SIG-M5 treated with dmso at 0.1 percent for 504 hours (cell line): ENCODE results near the gene HS1BP3.

Experiments used
- DNase-seq: peaks from one replicate; lab custom pipeline; 2025; ENCODE audit not compliant: unreplicated experiment; lab: John Stamatoyannopoulos, UW

HS1BP3 gene

DNA sequence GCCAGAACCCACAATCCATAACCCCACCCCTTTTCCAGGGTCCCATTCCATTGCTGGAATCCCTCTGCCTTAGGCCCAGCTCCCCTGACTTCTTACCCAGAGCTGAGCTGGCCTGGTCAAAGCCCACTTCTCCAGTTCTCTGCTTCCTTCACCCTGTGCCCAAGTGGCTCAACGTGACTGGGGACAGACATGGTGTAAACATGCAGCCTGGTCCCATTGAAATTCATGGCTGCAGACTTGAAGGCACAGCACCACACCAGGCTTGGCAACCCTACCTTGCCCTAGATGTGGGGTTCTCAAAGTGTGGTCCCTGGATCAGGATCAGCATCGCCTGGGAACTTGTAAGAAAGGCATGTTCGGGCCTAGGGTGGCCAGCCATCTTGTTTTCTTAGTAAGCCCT is 3.7 kb downstream of the HS1BP3 start:
- DNase-seq, result no peak

DNA sequence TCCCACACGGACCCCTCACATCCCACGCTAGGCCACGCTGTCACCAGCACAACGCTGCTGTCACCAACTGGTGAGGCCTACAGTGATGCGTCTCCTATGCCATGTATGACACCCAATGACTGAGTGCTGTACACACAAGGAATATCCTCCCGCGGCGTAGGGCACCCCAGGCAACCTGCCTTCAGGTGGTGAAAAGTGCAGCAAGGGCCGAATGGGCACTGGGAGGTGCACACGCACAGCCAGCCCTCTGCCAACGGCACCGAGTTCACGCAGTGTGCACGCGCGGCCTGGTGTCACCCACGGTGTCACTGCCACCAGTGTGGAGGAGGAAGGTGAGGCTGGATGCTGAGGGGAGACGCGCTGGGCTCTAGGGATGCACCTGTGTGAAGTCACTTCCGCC is 4.5 kb downstream of the HS1BP3 start:
- no peak for DNase-seq

DNA sequence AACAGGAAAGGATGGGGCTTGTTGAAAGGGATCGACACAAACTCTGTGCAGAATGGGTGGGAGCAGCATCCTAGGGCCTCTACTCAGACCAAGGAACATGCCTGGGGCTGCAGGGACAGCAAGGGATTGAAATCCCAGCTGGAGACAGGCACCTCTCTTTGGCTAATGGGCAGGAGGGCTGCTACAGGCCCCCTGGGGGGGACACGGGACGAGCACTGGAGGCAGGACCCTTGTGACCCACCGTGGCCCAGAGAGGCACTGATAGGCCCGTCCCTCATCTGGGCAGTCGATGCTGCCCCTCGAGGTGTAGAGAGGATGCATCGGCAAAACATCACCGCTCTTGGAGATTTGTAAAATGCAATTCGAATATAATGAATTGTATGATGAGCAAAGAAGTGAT is 5.1 kb downstream of the HS1BP3 start:
- DNase-seq, result no peak

DNA sequence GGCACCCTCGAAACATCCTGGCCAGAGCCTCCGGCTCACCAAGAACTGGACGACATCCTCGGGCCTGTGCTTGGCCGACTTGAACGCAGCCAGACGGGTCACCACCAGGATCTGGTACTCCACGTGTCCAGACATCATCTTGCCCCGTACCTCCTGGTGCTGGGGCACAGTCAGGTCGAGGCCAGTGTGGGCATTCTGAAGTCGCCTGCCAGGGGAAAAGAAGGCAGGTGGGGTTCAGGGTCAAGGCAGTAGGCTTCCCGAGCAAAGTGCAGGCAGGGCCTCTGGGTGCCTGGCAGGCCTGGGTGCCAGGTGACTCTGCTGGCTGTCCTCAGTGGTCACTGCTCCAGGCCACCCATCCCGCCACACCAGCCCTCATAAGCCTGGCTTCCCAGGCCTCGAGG is 5.6 kb downstream of the HS1BP3 start:
- DNase-seq, result no peak

DNA sequence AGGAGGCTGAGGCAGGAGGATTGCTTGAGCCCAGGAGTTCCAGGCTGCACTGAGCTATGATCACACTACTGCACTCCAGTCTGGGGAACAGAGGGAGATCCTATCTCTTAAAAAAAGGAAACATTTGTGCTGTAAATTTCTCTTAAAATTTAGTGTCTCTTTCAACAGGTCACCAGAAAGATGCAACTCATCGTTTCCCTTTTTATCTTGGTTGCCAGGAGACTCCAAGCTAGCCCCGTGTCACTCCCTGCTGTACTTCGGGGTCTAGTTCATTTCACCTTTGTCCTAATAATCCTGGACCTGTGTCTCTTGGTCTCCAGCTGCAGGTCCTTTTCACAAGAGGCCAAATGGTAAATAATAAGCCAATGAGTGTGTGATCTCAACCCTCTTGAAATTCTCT is 7.1 kb downstream of the HS1BP3 start:
- DNase-seq, result no peak

DNA sequence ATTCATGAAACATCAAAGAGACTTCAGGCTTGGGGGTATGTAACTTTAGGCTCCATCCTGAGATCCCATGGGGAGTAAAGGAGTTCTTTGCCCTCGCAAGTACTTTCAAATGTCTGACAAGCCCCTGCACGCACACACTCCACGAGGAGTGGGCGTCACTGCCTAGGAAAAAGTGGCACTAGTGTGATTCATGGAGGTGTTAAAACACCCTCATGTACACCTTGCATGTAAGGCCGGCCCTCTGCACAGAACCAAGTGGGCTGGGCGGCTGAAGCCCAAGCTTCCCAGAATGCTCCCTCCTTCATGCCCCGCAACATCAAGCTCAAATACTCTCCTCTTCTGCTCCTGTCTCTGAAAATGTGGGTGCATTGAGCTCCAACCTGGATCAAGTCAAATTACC is 7.8 kb downstream of the HS1BP3 start:
- no peak for DNase-seq

DNA sequence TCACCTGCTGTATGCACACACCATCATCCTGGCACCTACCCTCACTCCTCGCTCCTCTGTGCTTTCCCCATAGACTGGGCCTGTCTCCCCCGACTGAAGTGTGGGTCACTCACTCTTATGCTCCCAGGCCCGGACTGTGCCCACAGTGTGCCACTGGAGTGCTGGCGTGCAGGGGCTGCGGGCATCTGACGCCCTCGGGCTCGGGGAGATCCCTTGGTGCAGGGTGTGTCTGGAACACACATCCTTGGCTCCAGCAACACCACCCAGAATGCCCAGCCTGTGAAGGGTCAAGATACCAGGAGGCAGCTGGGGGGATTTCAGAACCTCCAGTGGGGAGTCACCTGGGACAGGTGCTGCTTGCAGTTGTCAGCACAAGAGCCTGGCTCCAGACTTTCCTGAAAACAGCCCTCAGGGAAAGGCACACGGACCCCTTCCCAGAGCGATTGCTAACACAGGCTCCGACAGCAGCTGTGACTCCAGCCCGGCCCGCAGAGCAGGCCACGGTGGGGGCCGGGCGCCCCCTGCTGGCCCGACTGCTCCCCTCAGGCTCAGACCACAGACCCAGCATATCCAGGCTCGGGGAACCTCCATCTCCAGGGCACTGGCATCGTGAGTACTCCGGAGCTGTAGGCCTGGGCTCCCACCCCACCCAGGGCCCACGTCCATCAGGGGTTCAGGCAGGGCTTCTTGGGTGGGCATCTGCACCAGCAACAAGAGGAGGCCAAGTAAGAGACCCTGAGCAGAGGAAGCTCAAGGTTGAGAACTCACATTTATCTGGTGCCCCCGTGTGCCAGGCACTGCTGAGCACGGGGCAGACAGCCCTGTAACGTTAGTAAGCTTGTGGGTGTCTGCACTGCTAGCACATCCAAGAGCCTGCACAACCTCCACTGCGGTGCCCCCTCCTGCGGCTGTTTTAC is 8.6 kb downstream of the HS1BP3 start:
- peak; percentile 51 for DNase-seq

DNA sequence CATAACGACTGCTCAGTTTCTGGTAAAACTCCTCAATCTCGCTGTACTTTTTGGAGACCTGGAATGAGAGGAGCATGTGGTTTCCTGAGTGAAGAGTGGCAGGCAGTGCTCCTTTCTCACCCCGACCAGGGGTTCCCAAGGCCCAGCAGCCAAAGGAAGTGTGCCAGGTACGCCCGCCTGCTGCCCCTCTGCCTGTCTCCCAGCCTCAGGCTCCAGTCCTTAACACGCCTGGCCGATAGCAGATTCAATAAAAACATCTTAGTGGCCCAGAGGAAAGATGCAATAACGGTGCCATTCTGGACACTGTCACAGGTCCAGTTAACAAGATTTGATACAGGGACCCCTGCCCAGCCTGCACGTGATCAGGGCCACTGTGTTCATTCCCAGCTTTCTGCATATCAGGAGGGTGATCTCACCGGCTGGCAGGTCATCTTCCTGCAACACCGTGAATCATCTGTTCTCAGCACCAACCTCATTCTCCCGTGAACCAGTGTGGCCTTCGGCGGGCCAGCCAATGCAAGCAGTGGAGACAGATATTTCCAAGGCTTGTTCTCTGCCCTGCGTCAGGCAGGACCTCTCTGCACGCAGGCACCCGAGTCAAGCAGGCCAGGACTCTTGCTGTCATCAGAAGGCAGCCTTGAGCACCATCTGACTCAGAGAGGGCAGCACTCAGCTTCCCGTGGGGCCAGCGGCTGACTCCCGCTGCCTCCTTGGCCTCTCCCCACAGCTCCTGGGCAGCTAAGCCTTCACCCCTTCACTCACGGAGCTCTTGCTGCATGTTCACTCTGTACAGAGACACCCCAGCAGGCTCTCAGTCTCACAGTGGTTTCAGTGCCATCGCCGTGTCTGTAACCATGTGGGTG is 9.5 kb downstream of the HS1BP3 start:
- DNase-seq, result no peak

DNA sequence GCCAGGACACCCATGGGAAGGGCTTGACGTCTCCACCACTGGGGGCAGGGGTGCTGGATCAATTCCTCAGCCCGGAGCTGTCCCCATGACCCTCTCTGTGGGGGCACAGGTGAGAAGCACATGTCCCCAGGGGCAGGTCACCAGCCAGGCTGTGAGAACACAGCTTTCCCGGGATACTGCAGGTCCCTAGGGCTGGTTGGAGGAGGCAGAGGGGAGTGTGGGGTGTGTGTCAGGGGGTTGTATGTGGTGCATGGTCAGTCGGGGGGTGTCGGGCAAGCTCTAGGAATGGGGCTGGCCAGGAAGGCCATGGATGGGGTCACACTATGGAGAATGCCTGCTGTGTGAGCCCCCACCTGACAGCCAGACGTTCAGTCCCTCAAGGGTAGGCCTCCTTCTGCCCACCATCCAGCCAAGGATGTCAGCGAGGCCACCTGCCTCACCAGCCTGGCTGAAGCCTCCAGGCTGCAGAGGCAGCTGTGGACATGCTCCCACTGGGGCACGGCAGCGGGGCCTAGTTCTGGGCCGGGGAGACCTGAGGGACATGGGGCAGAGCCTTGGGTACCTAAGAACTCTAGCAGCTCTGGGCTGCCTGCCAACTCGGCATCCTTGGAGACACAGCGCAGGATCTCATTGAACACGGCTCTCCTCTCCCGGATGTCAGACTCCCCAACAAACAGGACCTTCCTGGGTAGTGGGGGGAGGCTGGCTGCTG is 10.3 kb downstream of the HS1BP3 start:
- DNase-seq, result no peak

DNA sequence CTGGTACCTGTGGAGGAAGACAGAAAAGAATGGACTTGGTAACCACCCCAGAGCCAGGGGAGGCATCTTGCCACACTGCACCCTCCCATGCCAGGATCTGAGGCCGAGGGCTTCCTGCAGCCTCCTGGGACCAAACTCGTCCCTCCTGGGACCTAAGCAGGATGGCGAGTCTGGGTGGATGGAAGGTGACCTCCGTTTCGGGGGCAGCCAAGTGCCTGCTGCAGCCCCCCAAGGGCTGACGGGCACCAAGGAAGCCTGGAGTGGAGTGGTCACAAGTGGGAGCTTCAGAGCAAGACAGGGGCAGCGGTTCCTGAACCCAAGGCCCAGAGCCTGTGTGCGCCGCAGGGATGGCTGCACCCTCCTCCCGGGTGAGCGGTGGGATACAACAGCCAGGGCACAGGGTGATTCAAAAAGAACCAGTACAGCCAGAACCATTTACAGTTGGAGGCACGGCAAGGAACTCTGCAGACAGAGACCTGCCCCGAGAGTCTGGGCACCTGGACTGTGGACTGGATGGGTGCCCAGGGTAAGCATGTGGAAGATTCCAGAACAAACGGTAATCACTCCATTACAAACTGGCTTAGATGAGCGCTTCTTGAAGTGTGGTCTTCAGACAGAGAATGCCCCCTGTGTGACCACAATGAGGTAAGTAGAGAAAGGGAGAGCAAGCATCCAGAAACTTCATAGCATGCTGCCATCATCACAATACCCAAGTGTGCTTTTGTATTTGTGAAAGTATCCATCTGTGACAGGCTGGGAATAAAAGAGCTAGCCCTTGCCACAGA is 12.1 kb downstream of the HS1BP3 start:
- no peak for DNase-seq

DNA sequence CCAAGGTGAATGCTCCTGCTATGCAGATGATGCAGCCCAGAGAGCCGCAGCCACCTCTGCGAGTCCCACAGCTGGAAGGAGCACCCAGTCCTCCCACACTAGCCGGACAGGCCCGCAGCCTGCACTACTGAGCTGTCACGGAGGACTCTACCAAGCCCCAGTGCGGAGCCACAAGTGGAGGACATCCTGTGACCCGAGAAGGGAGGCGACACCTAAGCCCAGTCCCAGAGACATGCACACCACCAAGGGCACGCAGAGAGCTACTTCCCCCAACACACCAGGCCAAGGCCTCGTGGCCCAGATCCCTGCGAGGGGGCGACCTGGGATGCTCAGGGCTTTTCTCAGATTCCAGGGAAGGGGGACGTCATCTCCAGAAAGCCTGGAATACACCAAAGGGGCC is 12.9 kb downstream of the HS1BP3 start:
- no peak for DNase-seq

DNA sequence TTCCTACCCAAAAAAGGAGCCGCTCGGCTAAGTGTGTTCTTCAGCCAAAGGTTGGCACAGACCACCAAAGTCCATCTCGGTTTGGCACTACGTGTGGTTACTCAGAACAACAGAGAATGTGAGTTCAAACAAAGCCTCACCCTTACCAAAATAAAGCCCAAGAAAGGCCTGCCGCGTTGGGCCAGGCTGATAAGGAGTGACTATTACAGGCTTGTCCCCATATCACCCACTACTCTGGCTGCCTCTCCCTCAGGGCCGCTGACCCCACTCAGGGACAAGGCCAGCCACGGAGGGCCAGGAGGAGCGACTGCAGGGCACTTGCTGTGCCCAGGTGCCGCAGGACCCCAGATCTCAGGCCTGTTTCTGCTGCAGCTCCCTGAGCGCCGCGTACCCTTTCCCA is 13.8 kb downstream of the HS1BP3 start:
- no peak for DNase-seq

DNA sequence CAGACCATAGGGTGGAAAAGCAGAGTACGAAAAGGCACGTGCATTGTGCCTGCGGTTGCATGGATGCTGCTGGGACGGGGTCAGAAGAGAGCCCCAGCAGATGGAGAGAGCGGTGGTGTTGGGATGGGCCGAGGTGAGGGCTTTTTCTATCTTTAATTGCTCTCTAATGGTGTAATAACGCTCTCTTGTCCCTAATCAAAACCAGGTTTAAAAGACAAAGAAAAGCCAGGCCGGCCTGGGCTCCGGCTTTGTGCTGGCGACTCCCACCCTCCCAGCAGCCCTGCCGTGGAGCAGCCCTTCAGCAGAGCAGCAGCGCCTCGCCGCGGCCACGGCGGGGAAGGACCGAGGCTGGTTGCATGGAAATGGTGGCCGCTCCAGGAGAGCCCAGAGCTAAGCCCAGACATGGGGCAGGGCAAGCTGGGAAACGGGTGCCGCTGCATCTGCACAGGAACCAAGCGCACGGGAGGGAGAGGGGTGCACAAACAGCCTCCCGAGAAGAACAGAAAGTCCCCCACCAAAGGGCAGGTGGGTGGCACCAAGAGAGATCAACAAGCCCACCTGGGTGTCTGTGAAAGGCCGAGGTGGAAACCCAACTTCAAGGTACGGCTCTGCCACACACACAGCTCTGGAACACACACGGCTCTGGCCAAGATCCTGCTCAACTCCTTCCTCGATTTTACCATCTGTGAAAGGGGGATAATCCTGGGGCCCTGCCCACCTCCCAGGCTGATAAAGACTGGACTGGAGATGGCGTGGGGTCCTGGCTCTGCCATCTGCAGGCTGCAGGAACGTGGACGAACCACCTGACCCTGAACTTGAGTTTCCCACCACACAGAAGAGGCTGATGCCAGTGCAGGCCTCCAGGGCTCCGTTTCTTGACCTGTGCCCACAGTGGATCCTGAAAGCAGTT is 15.0 kb downstream of the HS1BP3 start:
- peak; percentile 4 for DNase-seq

DNA sequence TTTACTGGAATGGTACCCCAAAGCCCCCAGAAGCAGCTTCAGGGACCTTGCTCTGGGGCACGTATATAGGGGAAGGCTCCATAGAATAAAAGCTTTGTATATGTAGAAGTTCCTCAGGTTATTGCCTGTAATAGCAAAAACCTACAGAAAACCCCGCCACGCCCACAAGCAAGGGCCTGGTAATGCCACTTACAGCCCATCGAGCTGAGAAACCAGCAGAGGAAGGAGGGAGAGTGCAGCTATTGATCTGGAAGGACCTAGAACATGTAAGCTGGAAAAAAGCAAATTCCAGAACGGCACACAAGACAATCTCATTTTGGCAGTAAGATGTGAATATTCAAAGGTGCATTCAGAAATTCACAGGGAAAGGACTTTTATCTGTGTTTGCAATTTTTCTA is 15.8 kb downstream of the HS1BP3 start:
- DNase-seq, result no peak

DNA sequence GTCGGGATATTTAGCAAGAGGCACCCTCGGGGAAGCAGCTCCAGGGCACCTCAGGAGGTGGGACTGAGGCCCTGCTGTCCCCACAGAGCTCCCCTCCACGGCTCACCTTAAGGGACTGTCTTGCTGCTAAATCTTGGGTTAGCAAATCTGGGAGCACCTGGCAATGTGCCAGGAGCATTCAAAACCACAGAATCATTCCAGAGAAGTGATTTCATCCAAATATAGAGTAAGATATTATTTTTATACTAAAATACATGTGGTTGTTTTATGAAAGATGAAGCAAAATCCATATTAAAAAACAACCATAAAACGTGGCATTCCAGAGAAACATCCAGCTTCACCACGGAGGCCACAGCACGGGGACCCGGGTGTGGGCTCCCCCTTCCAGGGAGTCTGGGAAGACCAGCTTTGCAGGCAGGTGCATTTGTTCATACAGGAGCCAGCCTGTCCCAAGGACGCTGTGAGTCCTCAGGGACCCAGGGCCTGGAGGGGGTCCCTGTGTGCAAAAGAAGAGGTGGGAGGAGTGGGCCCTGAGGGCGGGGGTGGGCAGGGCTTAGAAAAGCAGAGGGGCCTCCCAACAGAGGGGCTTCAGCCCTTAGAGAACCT is 16.3 kb downstream of the HS1BP3 start:
- no peak for DNase-seq

DNA sequence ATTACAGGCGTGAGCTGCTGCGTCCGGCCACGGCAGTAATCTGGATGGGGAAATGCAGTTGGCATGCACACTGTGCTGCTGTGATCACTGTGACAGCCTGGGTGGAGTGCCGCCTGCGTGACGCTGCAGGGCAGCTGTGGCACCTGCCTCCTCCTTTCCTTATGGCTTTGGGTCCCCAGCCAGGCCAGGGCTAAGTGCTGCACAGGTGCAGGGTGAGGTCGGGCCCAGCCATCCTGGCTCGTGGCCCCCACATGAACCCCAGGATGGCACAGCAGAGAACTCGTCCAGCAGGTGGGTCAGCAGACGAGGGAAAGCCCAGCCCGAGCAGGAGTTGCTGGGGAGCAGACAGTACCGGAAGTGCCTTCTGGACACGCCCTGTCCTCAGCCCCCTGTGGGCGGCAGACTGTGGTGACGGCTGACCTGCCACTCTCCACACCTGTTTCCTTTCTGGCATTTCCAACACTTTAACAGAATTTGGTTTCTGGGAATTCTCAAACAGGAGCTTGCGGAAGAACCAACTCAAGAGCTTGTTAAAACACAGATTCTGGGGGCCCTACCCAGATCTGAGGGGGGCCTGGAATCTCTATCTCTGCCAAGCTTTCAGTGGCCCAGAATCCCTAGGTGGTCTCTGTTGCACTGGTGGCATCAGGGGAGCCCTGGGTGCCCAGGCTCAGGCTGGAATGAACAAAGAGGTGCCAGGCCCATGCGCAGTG is 16.9 kb downstream of the HS1BP3 start:
- DNase-seq, result peak; percentile 4

DNA sequence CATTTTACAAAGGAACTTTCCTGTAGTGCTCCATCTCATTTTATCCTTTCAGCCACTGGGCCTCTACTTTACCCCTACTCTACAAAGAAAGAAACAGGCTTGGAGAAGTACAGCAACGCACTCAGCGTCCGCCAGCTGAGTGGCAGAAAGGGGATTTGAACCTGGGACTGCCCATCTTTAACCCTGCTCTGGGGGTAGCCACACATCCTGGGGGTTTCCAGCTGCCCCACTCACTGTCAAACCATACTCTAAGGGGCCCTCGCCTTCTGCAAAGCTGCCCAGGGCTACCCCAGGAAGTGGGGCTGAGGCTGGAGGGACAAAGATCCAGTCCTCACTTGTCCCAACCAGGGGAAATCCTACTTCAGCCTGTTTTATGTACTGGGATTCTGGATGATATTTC is 17.9 kb downstream of the HS1BP3 start:
- DNase-seq, result no peak

DNA sequence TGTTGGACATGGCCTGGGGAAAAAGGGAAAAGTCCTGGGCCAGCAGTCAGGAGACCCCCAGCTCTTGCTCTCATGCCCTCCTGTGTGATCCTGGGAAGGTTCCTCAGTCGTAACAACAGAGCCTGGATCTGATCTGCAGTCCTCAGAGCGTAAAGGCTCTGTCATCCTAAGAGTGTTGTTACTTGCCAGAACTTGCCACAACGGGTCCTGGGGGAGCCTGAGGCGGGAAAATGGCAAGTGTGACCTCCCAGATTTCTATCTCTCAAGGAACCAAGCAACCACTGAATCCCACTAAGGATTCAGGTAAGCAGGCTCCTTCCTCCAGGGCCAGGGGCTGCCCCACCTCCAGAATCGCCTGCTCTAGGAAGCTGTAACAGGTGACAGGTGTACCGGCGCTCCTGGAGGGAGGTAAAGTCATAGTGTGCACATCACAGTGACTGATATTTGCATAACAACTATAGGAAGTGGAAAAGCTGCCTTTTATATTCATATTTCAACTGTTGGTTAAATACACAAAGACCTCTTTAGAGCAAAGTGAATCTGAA is 18.4 kb downstream of the HS1BP3 start:
- DNase-seq, result no peak
